B cell (primary cell): ENCODE measurements around the gene GEMIN7. TPM values are rescaled to one million over a fixed set of nuclear protein-coding genes. Genes with fewer than 3 reads are reported as not detected.

Source experiments
- ATAC-seq: fragments of 200-7000 bp; cut with Tn5 transposase; one replicate; pipeline ENCODE4 v1.10.0; 2021; ENCODE audit warnings: low read depth, mild to moderate bottlenecking, moderate number of reproducible peaks, moderate library complexity
- CTCF ChIA-PET: fragments of 350-600 bp; sonication (Branson Sonifier 250); formaldehyde crosslinking; loops from one replicate; lab custom pipeline; 2021; ENCODE audit warnings: antibody characterized with exemption, inconsistent platforms; lab: Charles Lee
- POLR2A ChIA-PET: fragments of 350-600 bp; sonication (Branson Sonifier 250); formaldehyde crosslinking; loops from one replicate; lab custom pipeline; 2021; ENCODE audit warnings: antibody characterized with exemption; lab: Charles Lee
- DNase-seq: peaks from one replicate; pipeline ENCODE4 v3.0.0; 2013
- H2AFZ ChIP-seq: 2 replicates; pipeline ENCODE4 v1.6.1; 2012; ENCODE audit warnings: mild to moderate bottlenecking, low read depth, low read length; ENCODE audit not compliant: insufficient read depth, poor library complexity, severe bottlenecking
- H3K27ac ChIP-seq, 2 donors: 1 replicate in 1 of 2; 2 replicates in 1 of 2; pipeline ENCODE4 v1.5.1; 2012 to 2013; ENCODE audit warnings: low read length in 2 of 2, mild to moderate bottlenecking in 2 of 2, moderate library complexity in 1 of 2
- H3K27me3 ChIP-seq, 4 experiments: fragments of 200-600 bp in 1 of 4; sonication (generic) in 1 of 4; replicated peaks in 1 of 4; 1 replicate in 2 of 4; 2 replicates in 2 of 4; pipeline versions ENCODE4 v1.6.1 to v1.7.0; 2013 to 2016; ENCODE audit warnings: low read length in 3 of 4, mild to moderate bottlenecking in 2 of 4, mixed read lengths in 1 of 4, moderate library complexity in 1 of 4; ENCODE audit not compliant: insufficient read depth in 4 of 4, control insufficient read depth in 3 of 4; ENCODE audit errors: control extremely low read depth in 1 of 4
- H3K36me3 ChIP-seq, 2 experiments: replicated peaks in 1 of 2; 1 replicate in 1 of 2; 2 replicates in 1 of 2; pipeline versions ENCODE4 v1.6.1 to v1.7.1; 2013; ENCODE audit warnings: low read length in 1 of 2; ENCODE audit not compliant: insufficient read depth in 2 of 2, control insufficient read depth in 1 of 2; ENCODE audit errors: control extremely low read depth in 1 of 2, extremely low read depth in 1 of 2
- H3K4me1 ChIP-seq, 2 donors: fragments of 200-600 bp in 1 of 2; sonication (generic) in 1 of 2; 1 replicate in 1 of 2; 2 replicates in 1 of 2; pipeline versions ENCODE4 v1.5.1 to v1.6.1; 2013 to 2017; ENCODE audit warnings: low read length in 2 of 2; ENCODE audit not compliant: control insufficient read depth in 2 of 2, insufficient read depth in 2 of 2
- H3K4me2 ChIP-seq: replicated peaks from 2 replicates; pipeline ENCODE3; 2012; ENCODE audit warnings: mild to moderate bottlenecking, low read depth, low read length; ENCODE audit not compliant: poor library complexity, severe bottlenecking
- H3K4me3 ChIP-seq, 5 experiments: fragments of 200-600 bp in 1 of 5; sonication (generic) in 1 of 5; 1 replicate in 3 of 5; 2 replicates in 2 of 5; pipeline versions ENCODE4 v1.5.1 to v1.7.0; 2011 to 2016; ENCODE audit warnings: low read length in 4 of 5, mild to moderate bottlenecking in 4 of 5, low read depth in 2 of 5, control low read depth in 1 of 5, moderate library complexity in 1 of 5; ENCODE audit not compliant: insufficient read depth in 1 of 5; ENCODE audit errors: control extremely low read depth in 1 of 5, extremely low read depth in 1 of 5
- H3K79me2 ChIP-seq: fragments of 200-600 bp; sonication (generic); one replicate; pipeline ENCODE4 v1.6.0; 2016; ENCODE audit warnings: low read length; ENCODE audit not compliant: control insufficient read depth, insufficient read depth
- H3K9ac ChIP-seq: fragments of 200-600 bp; sonication (generic); 2 replicates; pipeline ENCODE4 v1.6.1; 2017; ENCODE audit warnings: mild to moderate bottlenecking, low read length, moderate library complexity
- H3K9me3 ChIP-seq, 3 donors: one replicate each; pipeline versions ENCODE4 v1.6.1 to v1.7.1; 2013; ENCODE audit warnings: low read length in 2 of 3; ENCODE audit not compliant: control insufficient read depth in 2 of 3, insufficient read depth in 1 of 3; ENCODE audit errors: control extremely low read depth in 1 of 3
- H4K20me1 ChIP-seq: 2 replicates; pipeline ENCODE4 v1.6.0; 2012; ENCODE audit warnings: mild to moderate bottlenecking, low read length; ENCODE audit not compliant: insufficient read depth, control insufficient read depth, poor library complexity, severe bottlenecking
- H3K27ac Mint-ChIP-seq: one replicate; pipeline ENCODE4 v1.8.0; 2021; ENCODE audit warnings: mixed read lengths
- H3K27me3 Mint-ChIP-seq: one replicate; pipeline ENCODE4 v1.8.0; 2021; ENCODE audit warnings: mixed read lengths
- H3K4me1 Mint-ChIP-seq: one replicate; pipeline ENCODE4 v1.8.0; 2021; ENCODE audit warnings: mixed read lengths
- H3K4me3 Mint-ChIP-seq: one replicate; pipeline ENCODE4 v1.8.0; 2021; ENCODE audit warnings: mixed read lengths
- H3K9me3 Mint-ChIP-seq: one replicate; pipeline ENCODE4 v1.8.0; 2022; ENCODE audit warnings: mixed read lengths; ENCODE audit not compliant: insufficient read depth
- EZH2 ChIP-seq: IDR thresholded peaks from 2 replicates; pipeline ENCODE4 v1.6.1; 2012; ENCODE audit warnings: borderline replicate concordance, low read depth, mild to moderate bottlenecking, moderate library complexity, low read length; ENCODE audit not compliant: insufficient read depth, poor library complexity, severe bottlenecking
- WGBS: methylation state at CpG from one replicate; pipeline ENCODE4 v1.1.5; 2013; ENCODE audit warnings: missing lambda C conversion rate; ENCODE audit not compliant: insufficient coverage; 5-methylcytosine and 5-hydroxymethylcytosine counted together
- intact Hi-C: fragments of 100-400 bp; cut with micrococcal nuclease; formaldehyde crosslinking; loops from one replicate; pipeline ENCODE4 v1.10.0; 2022
- polyA plus RNA-seq: library from polyadenylated mRNA; depleted of rRNA; stranded (reverse); fragments of >200 nt; gene quantifications from 2 replicates; pipeline ENCODE4 v1.2.3, GENCODE V29; 2012
- total RNA-seq, 2 donors: library from RNA; stranded (reverse); fragments of 120-200 nt in 1 of 2; gene quantifications; 1 replicate in 1 of 2; 2 replicates in 1 of 2; pipeline versions ENCODE4 v1.2.3 to v1.2.4, GENCODE V29; 2013 to 2022
- TF ChIP-seq, protein P1 (sequence below): fragments of 200-600 bp; IDR thresholded peaks from one replicate; pipeline ENCODE4 v1.8.0; 2022; ENCODE audit warnings: antibody characterized with exemption, mild to moderate bottlenecking

The GEMIN7 gene
- total and polyA plus RNA-seq, 2 donors (not counting 1 experiment from before 2014, with no cell fraction given), result 43.0 to 89.4 TPM

DNA sequence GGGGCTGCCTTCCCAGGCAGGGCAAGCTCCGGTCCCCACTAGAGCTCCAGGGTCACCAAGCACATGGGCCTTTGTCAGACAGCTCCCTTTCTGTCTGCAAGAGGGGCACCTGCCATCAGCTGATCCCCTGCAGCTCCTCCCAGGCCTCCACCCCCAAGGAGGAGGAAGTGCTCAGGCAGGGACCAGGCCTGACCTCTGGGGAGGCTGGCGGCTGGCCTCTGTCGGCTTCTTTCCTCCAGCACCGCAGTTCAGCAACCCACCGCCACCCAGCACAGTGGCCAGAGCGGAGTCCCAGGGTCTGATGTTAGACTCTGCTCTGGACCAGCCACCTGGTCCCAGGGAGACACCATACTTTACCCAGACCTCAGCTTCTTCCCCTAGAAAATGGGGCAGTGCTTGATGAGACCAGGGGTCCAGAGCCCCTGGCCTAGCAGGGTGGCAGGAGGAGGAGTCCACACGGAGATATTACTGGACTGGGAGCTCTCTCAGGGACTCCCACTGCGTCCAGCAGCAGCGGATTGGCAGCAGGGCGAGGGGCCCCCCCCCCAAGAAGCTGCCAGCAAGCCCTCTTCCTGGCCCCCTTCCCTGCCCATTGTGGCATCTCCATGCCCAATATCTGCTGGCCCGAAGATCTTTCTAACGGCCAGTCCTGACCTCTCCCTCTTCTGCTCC is 57.6 kb downstream of the GEMIN7 start:
- Histone ChIP-seq H4K20me1 (peaks cover 17% of the 10 kb centered on the region), H3K79me2 (peaks cover 69% of the 10 kb centered on the region), H3K4me3 (peak overlapping the region in 1 of 5 experiments; percentile 29), H3K4me2 (peak overlapping the region; percentile 59), H3K9ac (peak overlapping the region; percentile 35), H3K27me3 (no peaks in the 10 kb centered on the region), H3K9me3 (no peaks in the 10 kb centered on the region), H2AFZ (no peak overlapping the region), H3K4me1 (peaks cover 42 to 52% of the 10 kb centered on the region in 2 donors), H3K27ac (peak overlapping the region; percentile 8 to 28), H3K36me3 (peaks cover 0 to 6% of the 10 kb centered on the region in 2 experiments)
- TF ChIP-seq, protein P1, sequence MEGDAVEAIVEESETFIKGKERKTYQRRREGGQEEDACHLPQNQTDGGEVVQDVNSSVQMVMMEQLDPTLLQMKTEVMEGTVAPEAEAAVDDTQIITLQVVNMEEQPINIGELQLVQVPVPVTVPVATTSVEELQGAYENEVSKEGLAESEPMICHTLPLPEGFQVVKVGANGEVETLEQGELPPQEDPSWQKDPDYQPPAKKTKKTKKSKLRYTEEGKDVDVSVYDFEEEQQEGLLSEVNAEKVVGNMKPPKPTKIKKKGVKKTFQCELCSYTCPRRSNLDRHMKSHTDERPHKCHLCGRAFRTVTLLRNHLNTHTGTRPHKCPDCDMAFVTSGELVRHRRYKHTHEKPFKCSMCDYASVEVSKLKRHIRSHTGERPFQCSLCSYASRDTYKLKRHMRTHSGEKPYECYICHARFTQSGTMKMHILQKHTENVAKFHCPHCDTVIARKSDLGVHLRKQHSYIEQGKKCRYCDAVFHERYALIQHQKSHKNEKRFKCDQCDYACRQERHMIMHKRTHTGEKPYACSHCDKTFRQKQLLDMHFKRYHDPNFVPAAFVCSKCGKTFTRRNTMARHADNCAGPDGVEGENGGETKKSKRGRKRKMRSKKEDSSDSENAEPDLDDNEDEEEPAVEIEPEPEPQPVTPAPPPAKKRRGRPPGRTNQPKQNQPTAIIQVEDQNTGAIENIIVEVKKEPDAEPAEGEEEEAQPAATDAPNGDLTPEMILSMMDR, result no peak
- no peak for TF ChIP-seq EZH2
- H3K4me3 Mint-ChIP-seq, result peak overlapping the region; percentile 83
- no peaks in the 10 kb centered on the region for H3K9me3 Mint-ChIP-seq
- ATAC-seq (no peak), DNase-seq (no peak)
- CTCF ChIA-PET, result interaction anchor here (0.7 to 1.9 kb wide), 6 partner anchors 10 to 61 kb away, joined by 3 to 6 read pairs (median 3); no protein-coding TSS in a partner anchor
- WGBS, result 67% methylated on average over 12 of the region's 12 CpGs
- POLR2A ChIA-PET, result no interaction called here
- peak overlapping the region; percentile 78 for H3K27ac Mint-ChIP-seq
- no peaks in the 10 kb centered on the region for H3K27me3 Mint-ChIP-seq
- peaks cover 45% of the 10 kb centered on the region for H3K4me1 Mint-ChIP-seq
- intact Hi-C loops, result loop anchor here (2.0 kb wide), 1 partner anchor 16 kb away; no protein-coding TSS in a partner anchor
